OCI-LY7 (cell line): Measurements from ENCODE around the gene PSMC4. TPM values are rescaled to one million over a fixed set of nuclear protein-coding genes. Genes with fewer than 3 reads are reported as not detected.

ENCODE experiments used
- BruUV-seq: library from RNA; stranded (reverse); fragments of 400-500 nt; replicated peaks from 2 replicates; lab custom pipeline; 2021; lab: Mats Ljungman, UMichigan
- CTCF ChIA-PET: fragments of 300-600 bp; sonication (Branson Sonifier 250); formaldehyde crosslinking; loops from one replicate; lab custom pipeline; 2022; ENCODE audit warnings: antibody characterized with exemption; ENCODE audit not compliant: unreplicated experiment; lab: Charles Lee
- POLR2A ChIA-PET: fragments of 300-600 bp; sonication (Branson Sonifier 250); formaldehyde crosslinking; loops from one replicate; lab custom pipeline; 2022; ENCODE audit warnings: antibody characterized with exemption; lab: Charles Lee
- DNase-seq: peaks from one replicate; pipeline ENCODE4 v3.0.0-alpha.2; 2015; ENCODE audit warnings: low spot score
- H2AFZ ChIP-seq: fragments of 200-600 bp; sonication (generic), shearing (Covaris generic); 2 replicates; pipeline ENCODE4 v1.6.1; 2014; ENCODE audit warnings: mild to moderate bottlenecking, antibody characterized with exemption, low read length, moderate library complexity
- H3K27ac ChIP-seq: fragments of 200-600 bp; sonication (generic); 2 replicates; pipeline ENCODE4 v1.5.1; 2014; ENCODE audit warnings: mixed run types, low read depth, mild to moderate bottlenecking, moderate library complexity, low read length, inconsistent platforms; ENCODE audit not compliant: poor library complexity, severe bottlenecking
- H3K36me3 ChIP-seq: fragments of 200-600 bp; sonication (generic); 2 replicates; pipeline ENCODE4 v1.6.1; 2014; ENCODE audit warnings: mild to moderate bottlenecking, antibody characterized with exemption, low read length, moderate library complexity, mixed read lengths; ENCODE audit not compliant: insufficient read depth
- H3K4me1 ChIP-seq: fragments of 200-600 bp; sonication (generic); 2 replicates; pipeline ENCODE4 v1.5.1; 2014; ENCODE audit warnings: mild to moderate bottlenecking, low read length; ENCODE audit not compliant: insufficient read depth, poor library complexity, severe bottlenecking
- H3K4me2 ChIP-seq: fragments of 200-600 bp; sonication (generic); 2 replicates; pipeline ENCODE4 v1.6.1; 2014; ENCODE audit warnings: mild to moderate bottlenecking, low read length
- H3K4me3 ChIP-seq: fragments of 200-600 bp; sonication (generic); 2 replicates; pipeline ENCODE4 v1.5.1; 2014; ENCODE audit warnings: mild to moderate bottlenecking, low read depth, low read length; ENCODE audit not compliant: poor library complexity, severe bottlenecking
- H3K79me2 ChIP-seq: fragments of 200-600 bp; sonication (generic); 2 replicates; pipeline ENCODE4 v1.6.1; 2016; ENCODE audit warnings: low read depth, mild to moderate bottlenecking, low read length, moderate library complexity, mixed read lengths; ENCODE audit not compliant: insufficient read depth
- H3K9me2 ChIP-seq: fragments of 200-600 bp; sonication (generic); 2 replicates; pipeline ENCODE4 v1.6.1; 2016; ENCODE audit warnings: mild to moderate bottlenecking, low read length, mixed read lengths; ENCODE audit not compliant: insufficient read depth
- H3K9me3 ChIP-seq: fragments of 200-600 bp; sonication (generic); 2 replicates; pipeline ENCODE4 v1.6.1; 2014; ENCODE audit warnings: mild to moderate bottlenecking, mixed run types, low read length, mixed read lengths
- H4K20me1 ChIP-seq: fragments of 200-600 bp; sonication (generic); 2 replicates; pipeline ENCODE4 v1.6.1; 2014; ENCODE audit warnings: mild to moderate bottlenecking, antibody characterized with exemption, low read length, moderate library complexity, mixed read lengths; ENCODE audit not compliant: insufficient read depth
- EZH2phosphoT487 ChIP-seq: fragments of 200-600 bp; sonication (generic); IDR thresholded peaks from 2 replicates; pipeline ENCODE4 v1.6.1; 2018; ENCODE audit warnings: low read depth, borderline replicate concordance, mild to moderate bottlenecking, mixed run types, antibody characterized with exemption, low read length, moderate library complexity, mixed read lengths
- intact Hi-C: fragments of 100-400 bp; cut with micrococcal nuclease; formaldehyde crosslinking; loops from one replicate; pipeline ENCODE4 v1.10.0; 2022; ENCODE audit not compliant: unreplicated experiment
- total RNA-seq, 2 experiments: library from RNA; depleted of rRNA in 1 of 2; stranded (reverse); fragments of >200 nt in 1 of 2; shearing (Covaris generic) in 1 of 2; gene quantifications; 2 replicates each; pipeline ENCODE4 v1.2.3, GENCODE V29; 2014 to 2022
- TF ChIP-seq, protein P1 (sequence below): fragments of 200-600 bp; sonication (generic); conservative IDR thresholded peaks from 2 replicates; pipeline ENCODE4 v1.5.1; 2014; ENCODE audit warnings: mild to moderate bottlenecking, antibody characterized with exemption, low read length, moderate library complexity, mixed read lengths

Gene PSMC4
- total RNA-seq, 2 experiments from 2014 or later: 78.0 to 82.3 TPM

DNA sequence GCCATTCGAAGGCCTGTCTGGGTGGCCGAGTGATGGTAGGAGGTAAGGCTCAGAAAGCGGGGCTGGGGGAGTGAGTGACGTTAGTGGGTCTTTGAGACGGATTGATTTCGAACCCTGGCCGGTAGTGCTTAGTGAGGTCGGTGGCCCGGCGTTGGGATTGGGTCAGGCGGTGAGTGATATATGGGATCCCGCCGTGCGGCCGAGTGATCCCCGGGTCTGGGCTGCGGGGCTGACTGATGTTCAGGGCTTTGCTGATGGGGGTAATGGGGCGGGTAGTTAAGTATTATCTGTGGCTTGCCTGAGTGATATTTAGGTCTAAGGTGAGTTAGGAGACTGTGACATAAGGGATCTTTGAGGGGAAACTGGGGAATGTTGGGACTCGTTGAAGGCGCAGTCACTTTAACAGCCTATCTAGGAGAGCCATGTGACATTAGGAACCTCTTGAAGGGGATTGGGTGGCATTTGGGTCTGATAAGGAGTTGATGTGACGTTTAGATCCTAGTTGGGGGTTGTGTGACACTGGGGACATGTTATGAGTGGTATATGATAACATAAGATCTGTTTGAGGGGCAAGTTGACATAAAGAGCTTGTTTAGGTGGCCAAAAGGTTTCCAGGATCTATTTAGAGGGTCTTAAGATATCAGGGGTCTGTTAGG lies 543 bp downstream of the PSMC4 start:
- BruUV-seq: no TSS peak
- TF ChIP-seq EZH2phosphoT487: no peak
- TF ChIP-seq, protein P1, sequence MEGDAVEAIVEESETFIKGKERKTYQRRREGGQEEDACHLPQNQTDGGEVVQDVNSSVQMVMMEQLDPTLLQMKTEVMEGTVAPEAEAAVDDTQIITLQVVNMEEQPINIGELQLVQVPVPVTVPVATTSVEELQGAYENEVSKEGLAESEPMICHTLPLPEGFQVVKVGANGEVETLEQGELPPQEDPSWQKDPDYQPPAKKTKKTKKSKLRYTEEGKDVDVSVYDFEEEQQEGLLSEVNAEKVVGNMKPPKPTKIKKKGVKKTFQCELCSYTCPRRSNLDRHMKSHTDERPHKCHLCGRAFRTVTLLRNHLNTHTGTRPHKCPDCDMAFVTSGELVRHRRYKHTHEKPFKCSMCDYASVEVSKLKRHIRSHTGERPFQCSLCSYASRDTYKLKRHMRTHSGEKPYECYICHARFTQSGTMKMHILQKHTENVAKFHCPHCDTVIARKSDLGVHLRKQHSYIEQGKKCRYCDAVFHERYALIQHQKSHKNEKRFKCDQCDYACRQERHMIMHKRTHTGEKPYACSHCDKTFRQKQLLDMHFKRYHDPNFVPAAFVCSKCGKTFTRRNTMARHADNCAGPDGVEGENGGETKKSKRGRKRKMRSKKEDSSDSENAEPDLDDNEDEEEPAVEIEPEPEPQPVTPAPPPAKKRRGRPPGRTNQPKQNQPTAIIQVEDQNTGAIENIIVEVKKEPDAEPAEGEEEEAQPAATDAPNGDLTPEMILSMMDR: no peak
- POLR2A ChIA-PET: interaction anchor here (1.1 to 1.9 kb wide), 5 partner anchors 11 to 126 kb away, joined by 3 to 8 read pairs (median 5); no protein-coding TSS in a partner anchor
- no peak for DNase-seq
- peaks cover 15% of the 10 kb centered on the region for H3K79me2 ChIP-seq
- no peak overlapping the region for H3K27ac ChIP-seq
- CTCF ChIA-PET: interaction anchor here (0.5 to 1.6 kb wide), 5 partner anchors 10 to 31 kb away, joined by 3 to 8 read pairs (median 3); no protein-coding TSS in a partner anchor
- H3K4me3 ChIP-seq: peak overlapping the region; percentile 86
- peak overlapping the region; percentile 47; the same call in 1 of the 2 replicates for H2AFZ ChIP-seq
- H4K20me1 ChIP-seq: no peaks in the 10 kb centered on the region
- no peaks in the 10 kb centered on the region for H3K9me2 ChIP-seq
- H3K4me1 ChIP-seq: peaks cover 23% of the 10 kb centered on the region
- peaks cover 36% of the 10 kb centered on the region for H3K36me3 ChIP-seq
- H3K9me3 ChIP-seq: no peaks in the 10 kb centered on the region
- H3K4me2 ChIP-seq: peak overlapping the region; percentile 82
- intact Hi-C loops: loop anchor here (1.0 to 5.0 kb wide), 3 partner anchors 25 to 179 kb away; no protein-coding TSS in a partner anchor

DNA sequence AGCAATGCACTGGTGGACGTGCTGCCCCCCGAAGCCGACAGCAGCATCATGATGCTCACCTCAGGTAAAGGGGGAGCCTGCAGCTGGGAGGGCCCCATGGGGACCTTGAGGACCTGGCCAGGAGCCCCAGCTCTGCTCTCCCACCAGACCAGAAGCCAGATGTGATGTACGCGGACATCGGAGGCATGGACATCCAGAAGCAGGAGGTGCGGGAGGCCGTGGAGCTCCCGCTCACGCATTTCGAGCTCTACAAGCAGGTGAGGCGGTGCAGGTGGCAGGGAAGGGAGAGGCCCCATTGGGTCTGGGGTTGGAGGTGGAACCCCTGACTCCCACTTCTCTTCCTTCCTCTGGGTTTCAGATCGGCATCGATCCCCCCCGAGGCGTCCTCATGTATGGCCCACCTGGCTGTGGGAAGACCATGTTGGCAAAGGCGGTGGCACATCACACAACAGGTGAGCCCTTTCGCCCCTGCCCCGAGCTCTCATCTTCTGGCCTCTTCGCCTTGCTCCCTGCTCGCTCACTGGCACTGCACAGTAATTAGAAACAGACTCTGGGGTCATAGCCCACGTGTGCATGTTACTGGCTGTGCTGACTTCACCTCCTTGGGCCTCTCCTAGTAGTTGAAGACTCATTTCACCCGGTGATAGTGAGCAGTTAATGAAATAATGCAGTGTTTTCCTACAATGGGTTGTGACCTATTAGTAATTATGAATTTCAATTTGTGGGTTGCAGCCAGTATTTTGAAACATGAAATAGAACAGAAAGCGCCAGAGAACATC lies 3.6 kb downstream of the PSMC4 start:
- no peak for DNase-seq
- no peak overlapping the region for H3K4me2 ChIP-seq
- ChIA-PET POLR2A (no interaction called here), CTCF (no interaction called here)
- BruUV-seq: no TSS peak
- no peaks in the 10 kb centered on the region for H4K20me1 ChIP-seq
- peaks cover 64% of the 10 kb centered on the region for H3K36me3 ChIP-seq
- H3K27ac ChIP-seq: no peak overlapping the region
- H3K9me3 ChIP-seq: no peaks in the 10 kb centered on the region
- peaks cover 15% of the 10 kb centered on the region for H3K4me1 ChIP-seq
- intact Hi-C loops: loop anchor here (5.0 kb wide), 1 partner anchor 82 kb away; no protein-coding TSS in a partner anchor
- no peaks in the 10 kb centered on the region for H3K9me2 ChIP-seq
- peaks cover 15% of the 10 kb centered on the region for H3K79me2 ChIP-seq
- TF ChIP-seq EZH2phosphoT487: no peak
- TF ChIP-seq, protein P1: no peak
- no peak overlapping the region for H2AFZ ChIP-seq
- no peak overlapping the region for H3K4me3 ChIP-seq
